GM19043 (cell line): ENCODE data around the gene VWA8.
"Not testable (repeated sequence)": the region's sequence is repeated elsewhere in the genome, so short reads cannot be mapped to it uniquely, and the experiment has no call there.

Experiments
- ATAC-seq: cut with Tn5 transposase; IDR thresholded peaks from one replicate; pipeline ENCODE4 v1.9.1; 2021; ENCODE audit warnings: low read depth; ENCODE audit not compliant: unreplicated experiment

Gene VWA8

DNA sequence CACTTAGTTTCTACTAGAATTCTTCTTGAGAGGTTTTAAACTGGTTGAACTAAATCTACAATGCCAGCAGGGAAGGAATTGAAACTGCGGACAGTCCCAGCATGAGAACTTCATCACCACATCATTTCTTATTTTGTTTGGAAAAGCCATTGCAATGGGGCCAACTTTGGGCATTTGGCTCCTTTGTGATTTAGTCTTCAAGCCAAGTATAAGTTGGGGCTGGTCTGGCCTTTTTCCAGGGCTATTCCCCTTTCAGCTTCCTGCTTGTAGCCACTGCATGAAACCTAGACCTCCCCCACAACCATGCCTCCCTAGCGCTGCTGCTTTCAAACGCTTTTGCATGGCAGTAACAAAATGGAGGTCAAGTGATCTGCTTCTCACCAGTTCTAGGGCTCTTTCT is 361.3 kb downstream of the VWA8 start:
- ATAC-seq, result no peak

DNA sequence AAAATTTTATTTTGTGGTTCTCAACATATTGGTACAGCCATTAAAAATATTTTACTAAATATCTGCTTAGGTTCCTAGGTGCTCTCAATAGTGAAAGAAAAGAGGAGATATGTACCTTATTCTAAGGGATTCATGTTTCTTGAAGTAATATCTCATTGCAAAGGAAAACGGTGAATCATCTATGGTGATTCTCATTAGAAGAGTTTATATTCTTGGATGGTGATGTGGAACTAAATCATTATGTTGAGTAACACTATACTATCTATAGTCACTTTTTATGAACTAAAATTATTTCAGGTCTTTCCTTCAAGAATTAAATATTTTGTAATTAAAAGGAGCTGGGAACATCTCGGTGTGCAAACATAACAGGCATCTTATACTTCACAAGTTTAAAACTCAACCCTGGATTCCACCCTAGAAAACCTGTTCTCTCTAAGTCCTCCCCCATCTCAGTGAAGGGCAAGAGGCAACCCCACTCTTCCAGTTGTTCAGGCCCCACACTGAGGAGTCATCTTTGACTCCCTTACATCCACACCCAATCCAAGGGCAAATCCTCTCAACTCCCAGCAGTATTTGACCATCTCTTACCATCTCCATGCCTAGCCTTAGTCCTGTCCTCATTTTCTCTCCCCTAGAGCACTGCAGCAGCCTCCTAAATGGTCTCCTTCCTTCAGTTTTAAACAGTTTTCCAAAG is 363.4 kb downstream of the VWA8 start:
- no peak for ATAC-seq

DNA sequence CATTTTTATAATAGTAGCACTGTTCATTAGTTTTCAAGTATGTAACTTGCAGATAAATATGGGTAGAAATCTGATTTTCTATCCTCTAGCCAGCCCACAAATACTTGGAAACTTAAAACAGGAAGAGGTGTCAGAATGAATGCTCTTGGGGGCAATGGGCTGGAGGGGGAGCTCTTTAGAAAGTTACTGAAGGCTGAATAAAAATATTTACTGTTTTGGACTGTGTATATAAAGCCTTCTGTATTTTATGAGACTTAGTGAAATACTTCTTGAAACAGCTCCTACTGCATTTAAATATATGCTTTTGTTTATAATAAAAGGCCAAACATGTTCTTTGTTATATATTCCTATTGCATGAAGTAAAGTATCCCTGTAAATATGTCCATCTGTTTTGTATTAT is 364.7 kb downstream of the VWA8 start:
- ATAC-seq, result no peak

DNA sequence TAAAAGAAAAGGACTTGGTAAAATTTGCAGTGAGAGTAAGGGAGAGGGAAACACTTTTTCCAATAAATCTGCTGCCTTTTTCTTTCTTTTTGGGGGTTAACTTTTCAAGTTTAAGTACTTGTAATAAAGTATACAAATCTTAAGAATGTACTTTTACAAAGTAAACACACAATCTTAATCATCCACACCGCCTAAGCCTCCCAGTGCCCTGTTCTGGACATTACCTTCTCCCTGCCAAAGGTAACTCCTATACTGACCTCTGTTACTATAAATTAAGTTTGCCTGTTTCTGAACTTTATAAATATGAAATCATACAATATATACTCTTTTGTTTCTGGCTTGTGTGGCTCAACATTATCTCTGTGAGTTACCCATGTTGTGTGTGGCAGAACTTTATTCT is 365.6 kb downstream of the VWA8 start:
- no peak for ATAC-seq

DNA sequence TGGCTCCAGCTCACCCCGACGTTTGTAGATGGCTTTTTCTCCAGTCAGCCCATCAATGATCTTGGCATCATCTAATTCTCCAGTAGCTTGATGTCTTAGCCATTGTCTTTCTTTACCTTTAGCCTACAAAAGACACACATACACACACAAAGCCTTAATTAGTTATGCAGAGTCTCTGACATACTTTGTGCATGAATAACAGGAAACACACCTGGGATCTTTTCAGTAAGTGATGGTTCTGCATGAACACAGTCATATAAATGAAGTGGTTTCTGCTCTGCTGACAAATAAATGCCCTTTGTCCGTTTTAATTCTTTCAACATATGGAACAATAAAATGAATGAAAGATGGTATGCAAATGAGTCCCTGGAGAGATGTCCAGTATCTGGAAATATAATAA is 370.3 kb downstream of the VWA8 start:
- ATAC-seq, result no peak

DNA sequence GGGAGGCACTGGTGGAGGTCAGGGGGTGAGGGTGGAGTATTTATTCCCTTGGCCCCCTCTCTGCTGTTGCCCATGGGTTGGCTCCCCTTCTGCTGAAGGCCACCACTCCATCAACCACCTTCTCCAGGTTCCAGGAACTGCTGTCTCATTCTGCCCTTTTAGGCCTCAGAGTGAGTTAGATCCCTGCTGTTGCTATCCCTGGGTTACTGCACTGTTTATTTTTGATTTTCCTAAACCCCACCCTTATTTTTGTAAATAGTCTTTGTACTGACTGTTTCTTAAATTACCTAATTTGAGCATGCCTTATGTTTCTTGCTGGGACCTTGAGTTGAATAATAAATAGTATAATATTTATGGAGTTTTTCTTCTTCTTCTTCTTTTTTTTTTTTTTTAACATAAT is 370.8 kb downstream of the VWA8 start:
- no peak for ATAC-seq

DNA sequence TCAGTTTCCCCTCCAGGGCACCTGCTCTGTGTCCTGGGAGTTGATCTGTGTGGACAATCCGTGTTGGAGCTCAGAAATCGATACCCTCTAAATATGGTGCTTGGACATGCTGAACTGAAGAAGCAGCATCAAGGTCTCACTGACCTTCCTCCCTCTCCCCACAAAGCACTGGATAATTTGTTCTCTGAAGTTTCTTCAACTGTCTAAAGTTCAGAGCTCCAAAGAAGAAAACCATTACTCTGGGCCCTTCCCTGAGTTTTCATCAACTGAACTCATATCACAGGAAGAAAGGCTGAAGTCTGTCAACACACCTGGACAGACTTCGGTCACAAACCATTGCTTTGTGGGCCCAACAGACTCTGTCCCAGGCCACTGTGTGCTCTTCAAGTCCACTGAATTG is 371.5 kb downstream of the VWA8 start:
- no peak for ATAC-seq

DNA sequence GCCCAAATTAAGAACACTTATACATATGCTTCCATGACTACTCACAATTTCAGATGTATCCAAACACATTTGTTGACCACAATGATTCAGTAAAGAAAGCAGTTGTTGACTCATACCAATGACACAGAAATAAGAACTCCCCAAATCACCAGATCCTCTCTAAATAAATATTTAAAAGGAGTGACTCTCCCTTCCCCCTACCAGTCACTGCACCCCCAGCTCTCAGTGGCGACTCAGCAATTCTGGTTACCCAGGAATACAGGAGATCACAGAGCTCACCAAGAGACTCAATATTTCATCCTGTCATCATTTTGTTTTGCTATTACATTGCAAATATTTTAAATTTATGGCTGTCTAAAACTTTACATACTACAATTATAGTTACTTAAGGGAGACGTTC is 372.0 kb downstream of the VWA8 start:
- ATAC-seq, result no peak

DNA sequence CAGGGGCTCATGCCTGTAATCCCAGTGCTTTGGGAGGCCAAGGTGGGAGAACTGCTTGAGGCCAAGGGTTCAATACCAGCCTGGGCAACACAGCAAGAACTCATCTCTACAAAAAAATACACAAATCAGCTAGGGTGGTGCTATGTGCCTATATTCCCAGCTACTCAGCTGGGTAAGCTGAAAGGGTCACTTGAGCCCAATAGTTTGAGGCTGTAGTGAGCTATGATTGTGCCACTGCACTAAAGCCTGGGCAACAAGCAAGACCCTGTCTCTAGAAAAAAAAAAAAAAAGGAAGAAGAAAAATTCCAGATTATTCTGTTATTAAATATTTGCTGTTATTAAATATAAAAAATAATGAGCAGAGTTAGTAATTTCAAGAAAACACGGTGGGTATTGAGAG is 372.5 kb downstream of the VWA8 start:
- ATAC-seq, result no peak

DNA sequence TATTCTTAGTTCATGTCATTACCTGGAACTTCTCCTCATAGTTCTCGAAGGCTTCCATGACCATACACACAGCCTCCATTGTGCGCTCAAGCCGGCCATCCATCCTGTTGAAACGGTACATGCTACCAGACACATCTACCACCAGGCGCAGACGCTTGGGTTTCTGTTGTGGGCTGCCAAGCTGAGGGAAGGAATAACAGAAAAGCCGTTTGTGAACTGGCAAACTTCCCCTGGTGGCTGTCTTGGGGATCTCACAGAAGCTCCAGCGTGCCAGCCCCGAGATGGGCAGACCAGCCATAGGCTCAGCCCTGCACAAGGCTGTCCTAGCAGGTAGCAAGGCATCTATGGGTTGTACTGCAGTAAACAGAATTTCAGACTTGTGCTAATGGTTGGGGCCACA is 373.4 kb downstream of the VWA8 start:
- no peak for ATAC-seq

DNA sequence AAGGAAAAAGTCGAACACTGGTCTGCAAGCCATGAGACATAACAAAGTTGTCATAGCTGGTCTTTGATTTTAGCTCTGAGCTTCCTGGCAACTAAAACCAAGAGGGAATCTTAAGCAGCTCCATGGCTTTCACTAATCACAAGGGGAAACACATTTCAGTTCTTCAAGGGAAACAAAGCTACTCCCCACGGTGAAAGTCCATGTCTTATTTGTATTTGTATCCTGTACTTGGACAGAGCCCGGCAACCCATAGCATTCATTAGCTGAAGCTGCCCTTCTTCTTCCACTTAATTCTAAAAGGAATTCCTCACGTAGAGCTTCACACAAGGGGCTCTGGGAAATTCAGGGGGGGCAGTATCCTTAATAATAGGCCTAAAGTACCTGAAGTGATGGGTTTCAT is 374.7 kb downstream of the VWA8 start:
- ATAC-seq, result no peak

DNA sequence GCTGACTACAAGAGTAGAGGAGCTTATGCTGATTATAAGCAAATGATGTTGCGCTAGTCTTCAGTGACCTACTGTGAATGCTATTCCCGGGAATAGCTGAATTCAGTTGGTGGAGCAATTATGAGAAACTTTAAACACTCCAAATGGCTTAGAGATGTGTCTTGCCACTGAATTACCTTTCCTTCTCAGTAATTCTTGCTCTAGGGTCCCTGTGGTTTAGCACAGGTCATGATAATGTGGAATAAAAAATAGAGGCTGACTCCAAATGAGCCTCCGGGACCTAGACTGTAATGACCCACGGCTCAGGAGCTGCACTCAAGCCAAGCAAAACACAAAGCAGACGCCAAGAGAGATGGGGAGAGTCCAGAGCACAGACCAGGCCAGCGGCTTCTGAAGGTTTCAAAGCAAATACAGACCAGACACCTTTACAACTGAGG is 378.9 kb downstream of the VWA8 start:
- ATAC-seq, result no peak

DNA sequence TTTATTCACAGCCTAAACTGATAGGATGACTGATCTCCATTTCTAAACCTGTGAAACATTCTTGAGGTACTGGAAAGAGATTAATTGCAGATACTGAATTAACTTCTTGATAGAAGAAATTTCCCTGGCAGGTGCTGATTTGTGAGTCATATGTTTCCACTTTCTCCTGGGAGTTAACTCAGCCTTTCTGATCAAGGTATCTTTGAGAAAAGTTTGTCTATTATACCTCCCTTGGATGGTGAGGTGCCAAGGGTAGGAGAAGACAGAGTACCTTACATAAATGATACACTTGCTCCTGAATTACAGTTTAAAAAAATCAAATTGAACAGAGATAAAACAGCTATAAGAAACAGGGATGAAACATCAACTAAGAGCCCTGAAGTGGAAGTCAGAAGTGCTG is 380.6 kb downstream of the VWA8 start:
- ATAC-seq, result no peak

DNA sequence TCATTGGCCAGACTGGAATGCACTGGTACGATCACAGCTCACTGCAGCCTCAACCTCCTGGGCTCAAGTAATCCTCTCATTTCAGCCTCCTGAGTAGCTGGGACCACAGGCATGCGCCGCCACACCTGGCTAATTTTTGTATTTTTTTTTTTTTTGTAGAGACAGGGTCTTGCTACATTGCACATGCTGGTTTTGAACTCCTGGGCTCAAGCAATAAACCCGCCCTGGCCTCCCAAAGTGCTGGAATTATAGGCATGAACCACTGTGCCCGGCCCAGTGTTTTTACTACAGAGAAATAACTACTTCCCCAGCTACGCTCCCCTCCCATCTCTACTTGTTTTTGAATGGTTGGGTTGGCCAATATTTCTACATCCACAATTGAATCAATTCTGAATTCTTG is 381.0 kb downstream of the VWA8 start:
- ATAC-seq, result no peak

DNA sequence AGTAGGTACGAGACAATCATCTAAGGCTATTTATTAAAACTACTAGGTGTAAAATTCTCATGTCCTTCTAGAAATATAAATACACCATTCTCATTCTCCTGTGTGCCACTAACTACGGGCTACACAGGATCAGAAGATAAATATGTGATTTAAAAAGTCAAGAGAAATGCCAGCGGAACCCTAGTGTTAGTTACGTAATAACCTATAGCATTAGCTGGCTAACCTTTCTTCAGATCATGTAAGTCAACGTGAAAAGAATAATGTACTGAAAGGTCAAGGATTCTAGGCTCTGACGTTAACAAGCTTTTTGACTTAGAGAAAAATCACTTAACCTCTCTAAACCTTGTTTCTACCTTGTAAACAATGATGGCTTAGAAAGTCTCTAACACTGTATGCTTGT is 381.7 kb downstream of the VWA8 start:
- no peak for ATAC-seq

DNA sequence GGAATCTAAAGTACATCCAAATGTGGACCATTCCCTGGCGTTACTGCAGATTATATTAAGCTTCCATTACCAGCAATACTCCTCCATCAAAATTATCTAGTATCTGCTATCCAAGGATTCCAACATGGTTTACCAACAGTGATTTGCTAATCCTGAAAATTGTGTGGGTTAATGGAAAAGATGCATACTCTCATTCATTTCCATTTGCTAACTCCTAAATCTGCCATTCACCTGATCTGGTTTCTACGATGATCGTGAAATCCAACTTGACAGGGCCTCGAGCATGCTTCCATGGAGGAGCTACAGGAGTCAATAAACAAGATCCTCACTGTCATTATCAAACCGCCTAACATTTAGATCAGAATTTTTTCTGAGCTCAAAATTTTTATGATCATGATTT is 382.5 kb downstream of the VWA8 start:
- no peak for ATAC-seq

DNA sequence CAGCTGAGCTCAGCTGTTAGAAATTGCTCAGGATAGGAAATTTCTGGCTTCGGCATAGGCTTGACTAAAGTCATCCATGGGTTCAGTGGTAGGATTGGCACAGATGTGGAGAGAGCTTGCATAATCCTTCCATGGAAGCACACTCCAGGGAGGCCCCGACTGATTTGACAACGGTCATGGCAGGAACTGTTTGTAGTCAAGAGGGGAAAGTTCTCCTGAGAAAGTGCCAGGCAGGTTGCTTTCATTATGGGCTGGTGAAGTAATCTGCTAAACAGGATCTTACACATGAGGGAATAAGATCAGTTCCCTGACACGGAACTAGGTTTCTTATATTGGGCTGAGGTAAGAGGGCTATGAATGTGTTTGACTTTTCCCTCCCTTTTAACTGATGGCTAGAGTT is 383.5 kb downstream of the VWA8 start:
- no peak for ATAC-seq

DNA sequence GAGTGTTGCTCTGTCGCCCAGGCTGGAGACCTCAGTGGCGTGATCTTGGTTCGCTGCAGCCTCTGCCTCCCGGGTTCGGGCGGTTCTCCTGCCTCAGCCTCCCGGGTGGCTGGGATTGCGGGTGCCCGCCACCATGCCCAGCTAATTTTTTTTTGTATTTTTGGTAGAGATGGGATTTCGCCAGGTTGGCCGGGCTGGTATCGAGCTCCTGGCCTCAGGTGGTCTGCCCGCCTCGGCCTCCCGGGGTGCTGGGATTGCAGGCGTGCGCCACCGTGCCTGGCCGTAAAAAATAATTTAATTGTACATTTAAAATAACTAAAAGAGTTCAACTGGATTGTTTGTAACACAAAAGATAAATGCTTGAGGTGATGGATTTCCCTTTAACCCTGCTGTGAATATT is 387.3 kb downstream of the VWA8 start:
- ATAC-seq, result not testable (repeated sequence)

DNA sequence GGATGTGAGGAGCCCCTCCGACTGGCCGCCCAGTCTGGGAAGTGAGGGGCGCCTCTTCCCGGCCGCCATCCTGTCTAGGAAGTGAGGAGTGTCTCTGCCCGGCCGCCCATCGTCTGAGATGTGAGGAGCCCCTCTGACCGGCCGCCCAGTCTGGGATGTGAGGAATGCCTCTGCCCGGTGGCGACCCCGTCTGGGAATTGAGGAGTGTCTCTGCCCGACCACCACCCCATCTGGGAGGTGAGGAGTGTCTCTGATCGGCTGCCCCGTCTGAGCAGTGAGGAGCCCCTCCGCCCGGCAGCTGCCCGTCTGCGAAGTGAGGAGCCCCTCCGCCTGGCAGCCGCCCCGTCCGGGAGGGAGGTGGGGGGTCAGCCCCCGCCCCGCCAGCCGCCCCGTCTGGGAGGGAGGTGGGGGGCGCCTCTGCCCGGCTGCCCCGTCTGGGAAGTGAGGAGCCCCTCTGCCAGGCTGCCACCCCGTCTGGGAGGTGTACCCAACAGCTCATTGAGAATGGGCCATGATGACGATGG is 389.0 kb downstream of the VWA8 start:
- ATAC-seq, result not testable (repeated sequence)

DNA sequence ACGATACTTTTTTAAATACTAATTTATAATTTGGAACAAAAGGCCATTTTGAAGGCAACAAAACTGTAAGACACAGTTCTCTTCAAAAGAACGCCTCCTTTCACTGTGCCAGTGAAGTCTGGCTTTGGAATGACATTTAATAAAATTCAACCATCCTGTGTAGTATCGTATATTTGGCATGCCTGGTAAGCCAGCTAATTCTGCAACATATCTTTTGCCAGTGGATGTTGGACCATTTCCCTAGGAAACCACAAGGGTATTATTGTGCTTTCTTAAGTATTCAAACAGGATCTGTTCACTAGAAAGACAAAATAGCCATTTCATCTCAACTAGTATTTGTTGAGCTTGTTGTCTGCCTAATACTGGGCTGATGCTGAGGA is 391.9 kb downstream of the VWA8 start:
- no peak for ATAC-seq

DNA sequence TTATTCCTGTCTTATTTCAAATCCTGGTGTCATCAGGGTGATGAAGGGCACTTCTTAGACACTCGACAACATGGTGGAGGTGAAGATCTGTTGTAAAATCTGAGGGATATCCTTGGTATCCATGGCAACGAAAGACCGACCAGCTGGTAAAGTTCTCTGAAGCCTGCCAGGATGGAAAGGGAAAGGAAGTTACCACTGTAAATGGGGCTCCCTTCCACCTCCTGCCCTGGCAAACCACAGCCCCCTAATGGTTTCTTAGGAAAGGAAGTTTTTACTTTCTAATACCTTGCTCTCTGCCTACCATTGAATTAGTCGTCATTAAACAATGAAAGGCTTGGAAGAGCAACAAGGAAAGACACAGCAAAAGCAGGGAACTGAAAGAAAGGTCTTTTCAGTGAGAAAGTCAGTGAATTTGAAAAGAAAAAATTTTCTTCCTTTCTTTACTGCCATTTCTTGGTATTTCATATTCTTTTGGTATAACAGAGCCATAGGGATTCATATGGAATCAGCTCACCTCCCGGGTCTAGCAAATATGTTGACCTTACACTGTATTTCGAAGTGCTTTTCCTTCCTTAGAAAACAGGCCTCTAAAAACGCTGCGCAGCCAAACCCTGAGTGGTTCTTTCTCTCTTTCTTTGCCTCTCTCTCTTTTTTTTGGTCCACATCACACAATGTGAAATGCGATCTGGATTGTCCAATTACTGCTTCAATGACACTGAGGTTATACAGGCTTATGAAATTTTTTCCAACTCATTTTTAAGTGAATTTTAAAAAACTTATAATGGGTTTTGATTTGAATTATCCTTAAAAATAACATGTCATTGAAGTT is 392.6 kb downstream of the VWA8 start:
- no peak for ATAC-seq

DNA sequence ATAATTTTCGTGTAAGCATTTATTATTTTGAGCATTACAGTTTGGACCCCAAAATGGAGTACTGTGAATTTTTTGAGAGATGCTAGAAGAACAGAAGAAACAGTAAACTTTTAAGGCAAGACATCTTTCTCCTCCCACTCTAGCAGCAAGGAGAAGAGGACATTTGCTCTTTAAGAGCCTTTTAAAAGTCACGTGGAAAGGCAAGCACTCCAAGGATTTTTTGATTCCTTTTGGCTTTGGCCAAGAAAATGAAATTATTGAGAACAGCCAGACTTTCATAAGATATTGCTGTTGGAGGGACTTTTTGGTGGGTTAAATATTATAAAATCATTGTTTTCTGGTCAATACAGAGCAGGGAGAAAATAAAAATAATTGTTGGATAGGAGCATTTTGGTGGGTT is 393.5 kb downstream of the VWA8 start:
- ATAC-seq, result no peak
